Subcutaneous adipose tissue (tissue), 4 donors: ENCODE measurements around the gene CROCC2. TPM values are rescaled to one million over a fixed set of nuclear protein-coding genes. Genes with fewer than 3 reads are reported as not detected.

Experiments used
- total RNA-seq, 4 donors: library from RNA; depleted of rRNA; stranded (reverse); fragments of >200 nt; gene quantifications; one replicate each; pipeline ENCODE4 v1.1.0, GENCODE V29; 2016
- TF ChIP-seq, protein P1 (sequence below): fragments of 450-650 bp; IDR thresholded peaks from one replicate; pipeline ENCODE4 v1.5.1; 2016; ENCODE audit warnings: low read depth, mild to moderate bottlenecking, control low read depth, antibody characterized with exemption, moderate library complexity

Gene CROCC2
- total RNA-seq, 4 donors from 2014 or later: not detected

DNA sequence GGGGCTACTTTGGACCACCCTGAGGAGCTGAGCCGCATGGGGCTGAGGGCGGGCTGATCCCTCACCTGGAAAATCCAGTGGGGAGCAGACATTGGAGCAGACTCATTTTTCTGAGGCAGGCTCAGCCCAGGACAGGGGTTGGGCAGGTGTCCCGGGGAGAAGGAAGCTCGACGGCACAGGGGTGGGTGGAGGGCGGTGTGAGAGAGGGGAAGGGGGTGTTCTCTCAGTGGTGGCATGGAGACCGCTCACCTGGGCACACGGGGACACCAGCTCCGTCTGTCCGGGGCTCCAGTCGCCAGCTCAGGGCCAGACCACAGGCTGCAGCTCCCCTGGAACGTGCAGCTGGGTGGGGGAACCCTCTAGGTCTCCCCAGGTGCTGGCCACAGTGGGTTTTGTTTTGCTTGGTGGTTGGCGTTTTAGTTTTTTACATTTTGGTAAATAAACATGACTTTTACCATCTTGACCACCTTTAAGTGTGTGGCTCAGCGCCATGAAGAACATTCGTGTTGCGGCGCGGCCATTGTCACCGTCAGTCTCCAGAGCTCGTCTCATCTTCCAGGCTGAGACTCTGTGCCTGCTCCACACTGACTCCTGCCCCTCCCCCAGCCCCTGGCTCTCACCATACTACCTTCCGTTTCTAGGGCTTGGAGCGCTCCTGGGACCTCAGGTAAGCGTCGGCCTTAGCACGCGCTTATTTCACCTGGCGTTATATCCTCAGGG, 5.8 kb upstream of the CROCC2 start:
- TF ChIP-seq, protein P1, sequence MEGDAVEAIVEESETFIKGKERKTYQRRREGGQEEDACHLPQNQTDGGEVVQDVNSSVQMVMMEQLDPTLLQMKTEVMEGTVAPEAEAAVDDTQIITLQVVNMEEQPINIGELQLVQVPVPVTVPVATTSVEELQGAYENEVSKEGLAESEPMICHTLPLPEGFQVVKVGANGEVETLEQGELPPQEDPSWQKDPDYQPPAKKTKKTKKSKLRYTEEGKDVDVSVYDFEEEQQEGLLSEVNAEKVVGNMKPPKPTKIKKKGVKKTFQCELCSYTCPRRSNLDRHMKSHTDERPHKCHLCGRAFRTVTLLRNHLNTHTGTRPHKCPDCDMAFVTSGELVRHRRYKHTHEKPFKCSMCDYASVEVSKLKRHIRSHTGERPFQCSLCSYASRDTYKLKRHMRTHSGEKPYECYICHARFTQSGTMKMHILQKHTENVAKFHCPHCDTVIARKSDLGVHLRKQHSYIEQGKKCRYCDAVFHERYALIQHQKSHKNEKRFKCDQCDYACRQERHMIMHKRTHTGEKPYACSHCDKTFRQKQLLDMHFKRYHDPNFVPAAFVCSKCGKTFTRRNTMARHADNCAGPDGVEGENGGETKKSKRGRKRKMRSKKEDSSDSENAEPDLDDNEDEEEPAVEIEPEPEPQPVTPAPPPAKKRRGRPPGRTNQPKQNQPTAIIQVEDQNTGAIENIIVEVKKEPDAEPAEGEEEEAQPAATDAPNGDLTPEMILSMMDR: no peak

DNA sequence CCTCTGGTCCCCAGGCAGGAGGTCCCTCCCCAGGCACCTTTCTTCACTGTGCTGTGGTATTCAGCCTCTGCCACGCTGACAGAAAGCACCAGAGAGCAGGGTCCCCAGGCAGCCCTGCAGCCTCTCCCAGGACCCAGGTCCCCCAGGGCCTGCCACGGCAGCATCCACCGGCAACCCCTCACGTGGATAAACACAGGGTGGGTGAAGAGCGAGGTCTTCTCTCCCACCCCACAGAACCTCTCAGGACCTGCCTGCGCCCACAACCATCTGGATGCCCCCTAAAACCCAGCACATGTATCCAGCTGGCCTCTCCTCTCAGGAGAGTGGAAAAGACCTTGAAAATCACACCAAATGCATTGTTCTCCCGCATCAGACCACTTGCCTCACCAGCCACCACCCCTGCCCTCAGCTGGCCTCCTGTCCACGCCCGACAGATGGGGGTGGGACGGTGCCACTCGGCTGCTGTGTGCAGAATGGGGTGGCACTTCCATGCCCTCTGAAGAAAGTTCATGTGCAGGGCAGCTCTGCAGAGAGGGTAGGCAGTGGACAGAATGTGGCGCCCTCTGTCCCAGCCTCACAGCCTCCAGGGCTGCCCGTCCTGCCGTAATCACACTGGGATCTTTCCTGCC, 4.0 kb upstream of the CROCC2 start:
- TF ChIP-seq, protein P1: no peak

DNA sequence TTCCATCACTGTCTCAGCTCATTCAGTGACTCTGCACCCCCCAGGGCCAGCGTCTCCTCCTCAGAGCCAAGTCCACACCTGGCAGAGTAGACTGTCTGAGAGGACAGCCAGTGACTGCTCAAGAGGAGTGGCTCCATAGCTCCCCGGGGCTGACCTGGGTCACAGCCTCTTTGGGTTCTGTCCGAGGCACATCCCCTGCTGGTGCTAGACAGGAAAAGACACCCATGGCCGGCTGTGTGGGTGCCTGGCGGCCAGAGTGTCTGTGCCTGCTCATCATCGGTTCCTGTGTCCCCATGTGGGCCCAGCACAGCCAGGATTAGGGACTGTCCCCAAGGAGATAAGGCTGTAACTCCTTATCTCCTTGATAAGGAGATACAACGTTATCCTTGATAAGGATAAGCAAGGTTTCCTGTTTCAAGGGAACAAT, 3.5 kb upstream of the CROCC2 start:
- TF ChIP-seq, protein P1: no peak

DNA sequence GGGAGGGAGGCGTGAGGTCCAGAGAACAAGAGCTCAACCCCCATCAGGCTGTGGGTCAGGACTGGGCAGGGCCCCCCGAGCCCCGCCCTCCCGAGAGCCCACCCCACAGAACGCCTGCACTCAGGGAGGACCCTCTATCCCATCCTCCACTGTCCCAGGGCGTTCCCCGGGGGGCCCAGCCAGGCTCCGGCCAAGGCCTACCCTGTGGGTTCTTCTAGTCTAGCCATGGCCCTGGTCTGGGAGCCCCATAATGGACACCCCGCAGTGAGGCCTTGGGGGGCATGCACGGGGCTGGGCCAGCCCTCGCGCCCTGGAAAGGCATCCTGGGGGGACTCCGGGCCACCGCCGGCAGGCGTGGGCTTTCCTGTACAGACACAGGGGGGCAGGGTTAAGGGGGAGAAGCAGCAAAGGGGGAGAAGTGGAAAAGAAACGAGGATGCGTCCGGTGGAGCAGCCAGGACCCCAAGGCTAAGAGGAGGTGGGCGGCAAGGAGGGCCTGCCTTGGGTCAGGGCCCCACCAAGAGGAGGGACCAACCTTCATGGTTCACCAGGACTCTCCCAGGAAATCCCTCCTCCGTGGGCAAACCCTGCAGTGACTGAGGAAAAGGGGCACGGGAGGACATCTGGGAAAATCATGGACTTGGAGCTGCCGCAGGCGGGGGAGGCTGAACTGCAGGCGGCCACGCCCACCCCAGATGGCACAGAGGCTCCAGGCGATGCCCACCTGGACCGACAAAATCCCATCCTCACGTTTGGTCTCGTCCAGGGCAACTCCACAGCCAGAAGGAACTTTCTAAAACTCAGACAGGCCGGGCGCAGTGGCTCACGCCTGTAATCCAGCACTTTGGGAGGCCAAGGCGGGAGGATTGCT, 2.7 kb upstream of the CROCC2 start:
- TF ChIP-seq, protein P1: no peak

DNA sequence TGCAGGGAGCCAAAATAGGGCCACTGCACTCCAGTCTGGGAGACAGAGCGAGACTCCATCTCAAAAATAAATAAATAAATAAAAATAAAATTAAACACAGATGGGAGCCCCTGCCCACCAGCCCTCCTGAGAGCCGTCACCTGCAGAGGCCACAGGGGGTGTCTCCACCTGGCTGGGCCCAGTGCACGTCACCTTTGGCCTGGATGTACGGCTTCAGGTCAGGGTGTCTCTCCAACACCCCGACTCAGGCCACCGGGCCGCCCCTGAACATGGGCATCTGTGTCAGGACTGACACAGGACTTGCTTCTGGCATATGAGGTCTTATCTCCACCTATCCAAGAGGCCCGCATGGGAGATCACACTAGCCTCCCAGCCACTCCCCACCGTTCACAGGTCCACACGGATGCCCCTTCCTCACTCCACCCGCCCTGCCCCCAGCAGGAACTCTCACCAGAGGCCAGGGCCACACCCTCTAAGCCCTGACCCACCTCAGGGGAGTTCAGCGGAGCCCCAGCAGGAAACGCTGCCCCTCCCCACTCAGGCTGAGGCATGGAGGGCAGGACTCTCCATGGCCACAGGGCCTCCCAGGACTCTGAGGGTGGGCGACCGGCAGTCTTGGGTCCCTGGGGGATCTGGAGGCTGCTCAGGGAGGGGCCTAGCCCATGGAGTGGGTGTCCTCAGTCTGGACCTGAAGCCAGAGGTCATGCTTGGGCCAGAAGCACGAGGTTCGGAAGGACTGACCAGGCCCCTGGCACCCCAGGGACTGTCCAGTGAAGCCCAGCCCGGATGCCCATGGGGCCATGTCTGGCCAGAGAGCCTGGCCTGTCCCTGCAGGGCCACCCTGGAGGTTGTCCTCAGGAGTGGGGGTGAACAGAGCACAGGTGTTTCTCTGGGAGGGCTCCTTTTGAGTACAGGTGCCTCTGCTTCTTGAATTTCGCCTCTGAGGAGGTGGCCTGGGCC, 1.6 kb upstream of the CROCC2 start:
- TF ChIP-seq, protein P1: no peak

DNA sequence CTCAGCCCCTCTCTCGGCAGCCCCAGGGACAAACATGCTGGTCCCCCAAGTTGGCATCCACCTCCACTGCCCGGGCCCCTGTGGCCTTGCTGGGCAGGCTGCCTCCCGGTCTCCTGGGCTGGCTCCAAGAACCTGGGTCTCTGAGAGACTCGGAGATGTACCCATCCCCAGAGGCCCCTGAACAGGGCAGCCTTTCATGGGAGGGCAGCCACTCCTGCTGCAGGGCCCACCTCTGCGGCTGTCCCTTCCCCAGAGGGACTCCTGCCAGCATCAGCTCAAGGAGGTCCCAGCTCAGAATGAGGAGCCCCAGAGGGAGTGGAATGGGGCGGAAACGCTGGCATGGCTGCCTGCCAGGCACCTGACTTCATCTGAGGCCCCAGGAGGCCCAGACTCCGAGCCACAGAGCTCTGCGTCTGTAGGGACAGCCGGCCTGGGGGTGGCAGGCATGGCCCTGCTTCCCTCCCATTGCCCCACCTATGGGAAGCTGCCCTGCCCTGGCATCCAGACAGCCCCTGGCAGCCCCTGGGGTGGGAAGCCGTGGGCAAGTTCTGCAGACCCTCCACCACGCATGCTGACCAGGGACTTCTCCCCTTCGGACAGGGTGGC, 857 bp upstream of the CROCC2 start:
- TF ChIP-seq, protein P1: no peak
